Suppressor macrophage treated with lipopolysaccharide for 1 hour (primary cell): ENCODE measurements around the gene MVK.

Experiments
- DNase-seq, 3 donors: peaks; one replicate each; pipeline ENCODE4 v3.0.0-alpha.2; 2020 to 2022

The MVK gene

GRCh38 chr12:109637996-109638395 lies 64.4 kb downstream of the MVK start:
- no peak for DNase-seq

- DNase-seq, result no peak
Measured at GRCh38 chr12:109638735-109639134, 65.1 kb downstream of the MVK start.

GRCh38 chr12:109639151-109639872 lies 65.7 kb downstream of the MVK start:
- peak in 1 of 3 donors; percentile 5 for DNase-seq

GRCh38 chr12:109640961-109641360 lies 67.4 kb downstream of the MVK start:
- DNase-seq, result no peak

GRCh38 chr12:109641422-109641821 lies 67.8 kb downstream of the MVK start:
- DNase-seq, result no peak

- DNase-seq, result no peak
Measured at GRCh38 chr12:109642506-109643132, 69.0 kb downstream of the MVK start.

GRCh38 chr12:109645194-109645593 lies 71.6 kb downstream of the MVK start:
- no peak for DNase-seq

GRCh38 chr12:109645708-109646107 lies 72.1 kb downstream of the MVK start:
- DNase-seq, result no peak
